Measurements from ENCODE around the gene SLC22A8. TPM values are rescaled to one million over a fixed set of nuclear protein-coding genes. Genes with fewer than 3 reads are reported as not detected.
"Not testable (repeated sequence)": the region's sequence is repeated elsewhere in the genome, so short reads cannot be mapped to it uniquely, and the experiment has no call there.

SLC22A8 gene
- total RNA-seq = not detected in 2 replicates

- DNase-seq = peak; percentile 20
Measured at GRCh38 chr11:63015521-63016215, at the start of gene SLC22A8. Gene SLC22A8 (minus strand): TSS chr11:63015841. CDS start chr11:63014958, 883 bp downstream.

- not testable (repeated sequence) for DNase-seq
Measured at GRCh38 chr11:63046203-63046602, 30.6 kb upstream of the SLC22A8 start.

- DNase-seq = peak; percentile 22
Measured at GRCh38 chr11:63042596-63042995, 27.0 kb upstream of the SLC22A8 start.

- no peak for DNase-seq
Measured at GRCh38 chr11:63032457-63032856, 16.8 kb upstream of the SLC22A8 start.

GRCh38 chr11:63023841-63024648 is 8.4 kb upstream of the SLC22A8 start:
- peak; percentile 85 for DNase-seq

GRCh38 chr11:63023222-63023814 is 7.7 kb upstream of the SLC22A8 start:
- no peak for DNase-seq

GRCh38 chr11:63022441-63022840 is 6.8 kb upstream of the SLC22A8 start:
- no peak for DNase-seq

GRCh38 chr11:63020671-63021291 is 5.1 kb upstream of the SLC22A8 start:
- DNase-seq = peak; percentile 19

- no peak for DNase-seq
Measured at GRCh38 chr11:63019506-63019905, 3.9 kb upstream of the SLC22A8 start.

GRCh38 chr11:63017306-63017974 is 1.8 kb upstream of the SLC22A8 start:
- DNase-seq = peak; percentile 92

GRCh38 chr11:63014408-63015055 is 1.1 kb downstream of the SLC22A8 start:
- DNase-seq = no peak

GRCh38 chr11:63012839-63013238 is 2.8 kb downstream of the SLC22A8 start:
- no peak for DNase-seq

GRCh38 chr11:63012430-63012829 is 3.2 kb downstream of the SLC22A8 start:
- no peak for DNase-seq

GRCh38 chr11:63010934-63011439 is 4.7 kb downstream of the SLC22A8 start:
- DNase-seq = no peak

GRCh38 chr11:63007920-63008319 is 7.7 kb downstream of the SLC22A8 start:
- no peak for DNase-seq

GRCh38 chr11:63001456-63001855 is 14.2 kb downstream of the SLC22A8 start:
- DNase-seq = no peak

- DNase-seq = no peak
Measured at GRCh38 chr11:62999649-63000048, 16.0 kb downstream of the SLC22A8 start.

GRCh38 chr11:62999156-62999555 is 16.5 kb downstream of the SLC22A8 start:
- DNase-seq = no peak

GRCh38 chr11:62996271-62996670 is 19.4 kb downstream of the SLC22A8 start:
- no peak for DNase-seq

- no peak for DNase-seq
Measured at GRCh38 chr11:62994775-62995174, 20.9 kb downstream of the SLC22A8 start.

GRCh38 chr11:62988276-62988675 is 27.4 kb downstream of the SLC22A8 start:
- no peak for DNase-seq
